ENCODE data around the gene SERPINA12. TPM values are rescaled to one million over a fixed set of nuclear protein-coding genes. Genes with fewer than 3 reads are reported as not detected.

Gene SERPINA12
- total and polyA plus RNA-seq, 5 donors from 2014 or later, result not detected

DNA sequence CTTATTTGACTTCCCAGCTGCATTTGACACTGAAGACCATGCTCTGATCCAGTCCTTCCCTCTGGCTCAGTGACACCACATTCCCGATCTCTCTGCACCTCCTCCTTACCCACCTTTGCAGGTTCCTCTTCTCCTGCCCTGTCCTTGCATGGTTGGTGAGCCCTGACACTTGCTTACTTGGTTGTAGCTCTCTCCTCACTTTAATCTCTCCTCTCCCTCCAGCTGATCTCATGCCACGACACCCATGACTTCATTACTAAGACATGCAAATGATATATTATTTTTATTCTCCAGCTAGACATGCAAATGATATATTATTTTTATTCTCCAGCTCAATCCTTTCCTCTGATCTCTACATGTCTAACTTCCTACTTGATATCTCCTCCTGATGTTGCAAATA lies 33.2 kb downstream of the SERPINA12 start, which contains the start of gene SERPINA9:
SERPINA9 (minus strand) TSS at position 175 of the 400 bp plus-strand sequence. CDS start 6,357 bp downstream, outside the sequence.
- Histone ChIP-seq H3K4me3 (ENCODE audit: low read depth, low read length) (no peak within 1 kb of the TSS), H3K27me3 (ENCODE audit: control insufficient read depth, insufficient read depth, low read length) (no peaks in the 10 kb centered on the region), H3K9me3 (ENCODE audit: control insufficient read depth in 2 of 2, low read length in 2 of 2) (peaks cover 5 to 14% of the 10 kb centered on the region in 2 experiments), H3K36me3 (ENCODE audit: control insufficient read depth, insufficient read depth, low read length) (no peaks in the 10 kb centered on the region), H3K4me1 (ENCODE audit: control insufficient read depth, insufficient read depth, low read length, poor library complexity, severe bottlenecking) (no peaks in the 10 kb centered on the region), H3K27ac (ENCODE audit: insufficient read depth, low read length, poor library complexity, severe bottlenecking) (no peak within 1 kb of the TSS)
- DNase-seq (no peak), ATAC-seq (ENCODE audit: low read depth in 2 of 2) (no peak)
- Mint-ChIP-seq H3K36me3 (no peaks in the 10 kb centered on the region), H3K4me1 (no peaks in the 10 kb centered on the region), H3K27ac (no peak within 1 kb of the TSS), H3K4me3 (no peak within 1 kb of the TSS), H3K27me3 (peaks cover 4% of the 10 kb centered on the region), H3K9me3 (peaks cover 1 to 18% (median 9%) of the 10 kb centered on the region in 7 donors)

DNA sequence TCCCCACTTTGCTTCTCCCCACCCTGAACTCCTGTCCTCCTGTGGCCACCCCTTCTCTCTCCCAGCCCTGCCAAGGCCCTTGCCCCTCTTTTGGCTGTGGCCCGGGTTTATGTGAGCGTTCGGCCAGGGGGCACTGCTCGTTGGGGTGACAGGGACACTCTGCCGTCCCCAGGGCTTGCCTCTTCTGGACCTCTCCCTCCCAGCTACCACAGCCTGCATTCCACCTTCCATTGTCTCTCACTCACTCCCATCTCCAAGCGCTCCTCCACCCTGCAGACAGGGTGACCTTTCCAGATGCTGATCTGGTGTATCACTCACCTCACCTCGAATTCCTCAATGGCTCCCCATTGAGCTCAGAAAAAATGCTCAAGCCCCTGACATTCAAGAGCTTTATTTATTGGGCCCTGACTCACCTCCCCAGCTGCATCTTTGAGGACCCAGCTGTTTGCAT lies 34.7 kb downstream of the SERPINA12 start:
- Mint-ChIP-seq H3K9me3 (peaks cover 1 to 18% (median 9%) of the 10 kb centered on the region in 7 donors), H3K4me3 (no peak overlapping the region), H3K4me1 (no peaks in the 10 kb centered on the region), H3K36me3 (no peaks in the 10 kb centered on the region), H3K27ac (no peak overlapping the region), H3K27me3 (peaks cover 4% of the 10 kb centered on the region)
- no peak for DNase-seq
- H3K27me3 ChIP-seq (ENCODE audit: control insufficient read depth, insufficient read depth, low read length), result no peaks in the 10 kb centered on the region
- peaks cover 5 to 14% of the 10 kb centered on the region in 2 experiments for H3K9me3 ChIP-seq (ENCODE audit: control insufficient read depth in 2 of 2, low read length in 2 of 2)
- no peak overlapping the region for H3K27ac ChIP-seq (ENCODE audit: insufficient read depth, low read length, poor library complexity, severe bottlenecking)
- H3K4me3 ChIP-seq (ENCODE audit: low read depth, low read length), result no peak overlapping the region
- H3K36me3 ChIP-seq (ENCODE audit: control insufficient read depth, insufficient read depth, low read length), result no peaks in the 10 kb centered on the region
- no peaks in the 10 kb centered on the region for H3K4me1 ChIP-seq (ENCODE audit: control insufficient read depth, insufficient read depth, low read length, poor library complexity, severe bottlenecking)
- no peak for ATAC-seq (ENCODE audit: low read depth in 2 of 2)

- Mint-ChIP-seq H3K27ac (no peak overlapping the region), H3K27me3 (peaks cover 4% of the 10 kb centered on the region), H3K4me1 (no peaks in the 10 kb centered on the region), H3K4me3 (no peak overlapping the region), H3K36me3 (no peaks in the 10 kb centered on the region), H3K9me3 (peaks cover 1 to 15% (median 7%) of the 10 kb centered on the region in 7 donors)
- Histone ChIP-seq H3K27me3 (ENCODE audit: control insufficient read depth, insufficient read depth, low read length) (no peaks in the 10 kb centered on the region), H3K27ac (ENCODE audit: insufficient read depth, low read length, poor library complexity, severe bottlenecking) (no peak overlapping the region), H3K4me3 (ENCODE audit: low read depth, low read length) (no peak overlapping the region), H3K4me1 (ENCODE audit: control insufficient read depth, insufficient read depth, low read length, poor library complexity, severe bottlenecking) (no peaks in the 10 kb centered on the region), H3K36me3 (ENCODE audit: control insufficient read depth, insufficient read depth, low read length) (no peaks in the 10 kb centered on the region), H3K9me3 (ENCODE audit: control insufficient read depth in 2 of 2, low read length in 2 of 2) (peaks cover 3 to 7% of the 10 kb centered on the region in 2 experiments)
- DNase-seq (no peak), ATAC-seq (ENCODE audit: low read depth in 2 of 2) (no peak)
Measured at GRCh38 chr14:94473666-94474410, 35.4 kb downstream of the SERPINA12 start.

DNA sequence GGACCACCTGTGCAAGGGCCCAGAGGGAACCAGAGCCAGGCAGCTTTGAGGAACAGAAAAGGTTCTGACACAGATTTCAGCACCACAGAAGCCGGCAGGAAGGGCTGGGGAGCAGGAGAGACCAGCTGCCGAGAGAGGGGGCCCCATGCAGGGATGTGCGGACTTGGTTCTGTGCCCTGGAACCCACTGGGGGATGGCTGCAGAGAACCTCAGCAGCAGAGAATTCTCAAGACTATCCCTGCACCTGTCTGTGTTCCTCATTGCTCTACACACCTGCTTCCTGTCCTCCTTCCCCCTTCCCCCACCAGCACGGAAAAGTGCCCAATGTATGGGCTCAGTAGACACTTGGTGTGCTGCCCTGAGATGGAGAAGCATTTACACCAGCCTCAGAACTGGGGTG lies 36.4 kb downstream of the SERPINA12 start:
- ATAC-seq (ENCODE audit: low read depth in 2 of 2), result no peak
- Mint-ChIP-seq H3K4me3 (no peak overlapping the region), H3K9me3 (peaks cover 0 to 6% (median 4%) of the 10 kb centered on the region in 7 donors), H3K27me3 (peaks cover 4% of the 10 kb centered on the region), H3K36me3 (no peaks in the 10 kb centered on the region), H3K4me1 (no peaks in the 10 kb centered on the region), H3K27ac (no peak overlapping the region)
- H3K4me1 ChIP-seq (ENCODE audit: control insufficient read depth, insufficient read depth, low read length, poor library complexity, severe bottlenecking), result no peaks in the 10 kb centered on the region
- H3K36me3 ChIP-seq (ENCODE audit: control insufficient read depth, insufficient read depth, low read length), result no peaks in the 10 kb centered on the region
- no peak overlapping the region for H3K27ac ChIP-seq (ENCODE audit: insufficient read depth, low read length, poor library complexity, severe bottlenecking)
- DNase-seq, result no peak
- H3K4me3 ChIP-seq (ENCODE audit: low read depth, low read length), result no peak overlapping the region
- no peaks in the 10 kb centered on the region for H3K9me3 ChIP-seq (ENCODE audit: control insufficient read depth in 2 of 2, low read length in 2 of 2)
- no peaks in the 10 kb centered on the region for H3K27me3 ChIP-seq (ENCODE audit: control insufficient read depth, insufficient read depth, low read length)

DNA sequence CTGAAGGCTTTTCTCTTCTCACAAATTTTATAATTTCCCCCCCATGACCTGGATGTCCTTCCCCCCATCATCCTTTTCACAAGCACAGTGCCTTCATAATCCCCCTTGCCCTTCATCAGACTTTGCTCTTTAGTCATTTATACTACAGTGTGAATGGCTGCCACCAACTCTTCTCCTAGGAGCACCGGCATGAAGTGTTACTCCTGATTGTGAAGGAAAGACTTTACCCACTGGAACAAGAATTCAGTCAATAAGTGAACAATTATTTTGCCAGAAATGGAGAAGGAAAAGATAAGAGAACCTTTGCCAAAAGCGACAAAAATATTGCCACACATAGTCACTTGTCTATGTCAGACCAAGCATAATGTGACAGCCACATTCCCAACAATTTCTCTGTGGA lies 38.2 kb downstream of the SERPINA12 start:
- H3K4me3 Mint-ChIP-seq, result no peak overlapping the region
- no peak for ATAC-seq (ENCODE audit: low read depth in 2 of 2)
- H3K36me3 Mint-ChIP-seq, result no peaks in the 10 kb centered on the region
- Histone ChIP-seq H3K9me3 (ENCODE audit: control insufficient read depth in 2 of 2, low read length in 2 of 2) (no peaks in the 10 kb centered on the region), H3K27me3 (ENCODE audit: control insufficient read depth, insufficient read depth, low read length) (no peaks in the 10 kb centered on the region), H3K27ac (ENCODE audit: insufficient read depth, low read length, poor library complexity, severe bottlenecking) (no peak overlapping the region), H3K4me3 (ENCODE audit: low read depth, low read length) (no peak overlapping the region), H3K36me3 (ENCODE audit: control insufficient read depth, insufficient read depth, low read length) (no peaks in the 10 kb centered on the region), H3K4me1 (ENCODE audit: control insufficient read depth, insufficient read depth, low read length, poor library complexity, severe bottlenecking) (no peaks in the 10 kb centered on the region)
- H3K9me3 Mint-ChIP-seq, result peaks cover 0 to 9% (median 4%) of the 10 kb centered on the region in 7 donors
- peaks cover 4% of the 10 kb centered on the region for H3K27me3 Mint-ChIP-seq
- DNase-seq, result no peak
- H3K4me1 Mint-ChIP-seq, result no peaks in the 10 kb centered on the region
- H3K27ac Mint-ChIP-seq, result no peak overlapping the region

GRCh38 chr14:94470311-94470710 lies 39.0 kb downstream of the SERPINA12 start:
- Mint-ChIP-seq H3K9me3 (peaks cover 0 to 11% (median 4%) of the 10 kb centered on the region in 7 donors), H3K36me3 (no peaks in the 10 kb centered on the region), H3K4me1 (no peaks in the 10 kb centered on the region), H3K27me3 (peaks cover 4% of the 10 kb centered on the region), H3K4me3 (no peak overlapping the region), H3K27ac (no peak overlapping the region)
- Histone ChIP-seq H3K27ac (ENCODE audit: insufficient read depth, low read length, poor library complexity, severe bottlenecking) (no peak overlapping the region), H3K27me3 (ENCODE audit: control insufficient read depth, insufficient read depth, low read length) (no peaks in the 10 kb centered on the region), H3K9me3 (ENCODE audit: control insufficient read depth in 2 of 2, low read length in 2 of 2) (no peaks in the 10 kb centered on the region), H3K4me3 (ENCODE audit: low read depth, low read length) (no peak overlapping the region), H3K4me1 (ENCODE audit: control insufficient read depth, insufficient read depth, low read length, poor library complexity, severe bottlenecking) (no peaks in the 10 kb centered on the region), H3K36me3 (ENCODE audit: control insufficient read depth, insufficient read depth, low read length) (no peaks in the 10 kb centered on the region)
- DNase-seq (no peak), ATAC-seq (ENCODE audit: low read depth in 2 of 2) (no peak)

DNA sequence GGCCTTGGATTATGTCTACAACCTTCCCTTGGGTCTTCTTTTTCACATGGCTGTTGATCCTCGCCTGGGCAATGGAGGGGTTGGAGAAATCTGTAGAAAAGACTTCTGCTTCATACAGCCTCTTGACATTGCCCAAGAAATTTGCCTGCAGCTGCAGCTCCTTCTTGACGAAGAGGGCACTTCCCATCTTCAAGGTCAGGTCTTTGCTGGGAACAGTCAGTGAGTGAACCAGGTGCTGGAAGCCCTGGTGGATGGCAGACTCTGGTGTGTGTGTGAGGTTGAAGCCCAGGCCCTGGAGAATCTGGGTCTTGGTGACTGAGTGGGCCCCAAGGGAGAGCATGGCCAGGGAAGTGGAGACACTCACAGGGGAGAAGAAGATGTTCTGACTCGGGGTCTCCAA lies 40.0 kb downstream of the SERPINA12 start:
- no peaks in the 10 kb centered on the region for H3K4me1 Mint-ChIP-seq
- no peaks in the 10 kb centered on the region for H3K27me3 ChIP-seq (ENCODE audit: control insufficient read depth, insufficient read depth, low read length)
- no peaks in the 10 kb centered on the region for H3K4me1 ChIP-seq (ENCODE audit: control insufficient read depth, insufficient read depth, low read length, poor library complexity, severe bottlenecking)
- ATAC-seq (ENCODE audit: low read depth in 2 of 2) (no peak), DNase-seq (no peak)
- no peaks in the 10 kb centered on the region for H3K36me3 Mint-ChIP-seq
- no peaks in the 10 kb centered on the region for H3K36me3 ChIP-seq (ENCODE audit: control insufficient read depth, insufficient read depth, low read length)
- no peak overlapping the region for H3K27ac ChIP-seq (ENCODE audit: insufficient read depth, low read length, poor library complexity, severe bottlenecking)
- H3K27ac Mint-ChIP-seq, result no peak overlapping the region
- H3K9me3 Mint-ChIP-seq, result peaks cover 0 to 17% (median 4%) of the 10 kb centered on the region in 7 donors
- H3K9me3 ChIP-seq (ENCODE audit: control insufficient read depth in 2 of 2, low read length in 2 of 2), result no peaks in the 10 kb centered on the region
- peaks cover 4% of the 10 kb centered on the region for H3K27me3 Mint-ChIP-seq
- H3K4me3 Mint-ChIP-seq, result no peak overlapping the region
- H3K4me3 ChIP-seq (ENCODE audit: low read depth, low read length), result no peak overlapping the region
